GM18858 (cell line): ENCODE results near the gene KLK13.

Experiments
- ATAC-seq: cut with Tn5 transposase; IDR thresholded peaks from one replicate; pipeline ENCODE4 v1.9.1; 2021; ENCODE audit not compliant: unreplicated experiment

The KLK13 gene

DNA sequence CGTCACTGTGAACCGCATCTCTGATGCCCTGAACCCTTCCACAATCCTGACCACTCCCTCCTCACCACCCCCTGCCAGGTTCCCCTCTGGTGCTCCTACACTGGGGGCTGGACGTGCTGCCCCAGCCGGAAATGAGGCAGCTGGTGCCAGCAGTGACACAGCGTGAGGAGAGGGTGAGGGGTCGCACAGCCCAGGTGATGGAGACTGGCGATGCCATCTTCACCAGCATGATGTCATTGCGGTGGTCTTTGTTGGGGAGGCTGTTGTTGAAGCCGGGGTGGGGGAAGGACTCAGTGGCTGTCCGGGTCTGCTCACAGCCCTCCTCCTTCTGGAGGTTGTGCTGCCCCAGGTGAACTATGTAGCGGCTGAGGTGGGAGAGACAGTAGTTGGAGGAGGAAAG lies 40.9 kb downstream of the KLK13 start:
- ATAC-seq: no peak

GRCh38 chr19:51022526-51022925 lies 42.4 kb downstream of the KLK13 start:
- ATAC-seq: no peak

DNA sequence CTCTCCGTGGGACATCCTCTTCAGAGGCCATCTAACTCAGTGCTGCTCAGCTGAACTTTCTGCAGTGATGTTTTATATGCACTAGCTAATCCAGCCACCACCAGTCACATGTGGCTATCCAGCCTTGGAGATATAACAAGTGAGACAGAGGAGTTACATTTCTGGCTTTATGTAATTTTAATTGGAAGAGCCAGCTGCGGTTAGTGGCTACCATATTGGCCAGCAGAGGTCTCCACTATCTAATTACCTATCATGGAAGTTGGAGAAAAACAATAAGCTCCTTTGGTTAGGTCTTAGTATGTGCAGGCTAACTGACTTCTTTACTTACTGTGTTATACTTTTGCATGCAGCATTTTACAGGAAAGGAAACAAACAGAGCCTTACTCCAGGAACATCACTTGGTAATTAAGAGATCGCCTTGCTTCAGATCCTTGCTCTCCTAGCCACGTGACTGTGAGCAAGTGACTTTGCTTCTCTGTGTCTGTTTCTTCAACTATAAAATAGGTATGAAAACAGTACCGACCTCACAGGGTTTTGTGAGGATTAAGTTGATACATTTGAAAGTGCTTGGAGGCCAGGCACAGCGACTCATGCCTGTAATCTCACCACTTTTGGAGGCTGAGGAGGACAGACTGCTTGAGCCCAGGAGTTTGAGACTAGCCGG lies 43.8 kb downstream of the KLK13 start:
- ATAC-seq: no peak

- ATAC-seq: no peak
Measured at GRCh38 chr19:51019544-51019925, 45.4 kb downstream of the KLK13 start, which contains the start of gene KLK10. TSS of gene KLK10 (minus strand) at chr19:51019709. CDS start at chr19:51019130, 579 bp downstream.

DNA sequence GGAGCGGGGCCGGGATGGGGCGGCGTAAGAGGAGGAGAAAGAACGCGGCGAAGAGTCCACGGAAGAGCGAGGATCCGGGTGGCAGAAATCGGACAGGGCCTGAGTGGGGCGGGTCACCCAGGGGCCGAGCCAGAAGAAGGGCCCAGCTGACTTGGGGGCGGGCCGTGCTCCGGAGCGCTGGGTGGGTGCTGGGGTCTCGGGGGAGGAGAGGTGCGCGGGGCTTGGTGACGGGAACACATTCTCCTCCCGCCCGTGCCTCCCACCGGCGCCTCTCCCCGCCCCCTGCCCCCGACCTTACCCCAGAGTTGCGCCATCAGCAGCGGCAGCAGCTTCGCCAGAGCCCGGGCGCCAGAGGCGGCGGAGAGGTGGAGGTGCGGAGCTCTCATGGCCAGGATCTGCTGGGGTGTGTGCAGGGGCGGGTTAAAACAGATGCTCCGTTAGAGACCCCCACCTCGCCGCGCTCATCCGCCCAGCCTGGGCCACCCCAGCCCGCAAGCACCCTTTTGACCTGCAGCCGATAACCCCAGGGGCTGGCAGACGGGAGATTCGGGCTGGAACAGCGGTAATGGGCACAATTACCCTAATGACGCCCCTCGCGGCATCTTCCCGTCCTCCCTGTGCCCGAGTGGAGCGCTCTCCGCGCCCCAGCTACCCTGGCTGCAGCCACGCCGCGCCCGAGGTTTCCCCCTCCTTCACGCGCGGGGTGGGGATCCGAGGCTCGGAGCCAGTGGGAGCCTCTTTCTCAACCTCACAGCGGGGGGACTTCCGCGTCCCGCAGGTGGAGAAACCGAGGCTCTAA lies 45.9 kb downstream of the KLK13 start:
- ATAC-seq: no peak

GRCh38 chr19:51016798-51017683 lies 47.9 kb downstream of the KLK13 start:
- no peak for ATAC-seq

DNA sequence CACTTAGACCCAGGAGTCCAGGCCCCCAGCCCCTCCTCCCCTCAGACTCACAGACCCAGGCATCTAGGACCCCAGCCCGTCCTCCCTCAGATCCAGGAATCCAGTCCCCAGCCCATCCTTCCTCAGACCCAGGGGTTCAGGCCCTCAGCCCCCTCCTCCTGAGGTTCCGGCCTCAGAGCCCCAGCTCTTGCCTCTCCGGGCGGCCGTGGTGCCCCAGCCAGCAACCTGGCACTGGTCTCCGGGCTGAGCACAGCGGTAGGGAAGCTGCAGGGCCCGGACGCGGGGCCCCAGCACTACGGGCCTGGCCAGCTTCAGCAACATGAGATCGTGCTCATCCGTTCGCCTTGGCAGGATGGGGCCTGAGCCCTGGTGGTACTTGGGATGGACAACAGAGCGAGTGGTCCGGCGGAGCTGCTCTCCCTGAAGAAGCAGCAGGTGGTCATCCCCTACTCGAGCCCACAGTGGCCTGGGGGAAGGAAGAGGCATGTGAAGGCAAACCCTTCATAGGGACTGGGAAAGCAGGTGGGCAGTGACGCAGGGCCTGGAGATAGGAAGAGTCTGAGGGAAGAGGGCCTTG lies 49.1 kb downstream of the KLK13 start:
- no peak for ATAC-seq

GRCh38 chr19:51014242-51014641 lies 50.6 kb downstream of the KLK13 start:
- ATAC-seq: no peak

GRCh38 chr19:51012661-51013190 lies 52.2 kb downstream of the KLK13 start:
- no peak for ATAC-seq

DNA sequence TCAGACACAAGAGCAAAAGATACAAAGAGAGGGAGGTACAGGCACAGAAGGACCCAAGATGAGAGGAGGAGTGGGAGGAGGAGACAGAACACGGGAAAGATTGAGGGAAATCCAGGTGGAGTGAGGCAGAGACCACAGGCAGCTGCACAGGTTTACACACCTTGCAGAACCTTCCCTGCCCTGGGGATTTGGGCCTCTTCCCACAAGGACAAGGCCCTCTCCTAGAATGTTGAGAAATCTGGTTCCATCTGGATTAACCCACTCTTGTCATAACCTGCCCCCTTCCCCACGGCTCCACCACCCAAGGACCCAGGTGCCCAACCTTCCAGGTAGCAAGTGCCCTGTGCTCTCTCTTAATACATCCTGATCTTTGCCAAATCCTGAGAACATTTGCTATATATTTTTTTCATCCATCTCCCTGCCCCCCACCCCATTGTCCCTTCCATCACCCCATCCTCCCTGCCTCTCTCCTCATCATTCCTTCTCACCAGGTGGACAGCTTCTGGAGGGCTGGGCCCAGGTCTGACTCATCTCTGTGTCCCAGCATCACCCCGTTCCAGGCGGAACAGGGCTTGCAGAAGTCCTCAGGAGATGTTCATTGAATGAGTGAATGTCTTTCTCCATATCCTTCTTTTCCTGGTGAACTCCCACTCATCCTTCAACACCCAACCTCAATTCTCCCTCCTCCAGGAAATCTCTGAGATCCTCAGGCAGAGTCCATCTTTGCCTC lies 54.7 kb downstream of the KLK13 start:
- no peak for ATAC-seq

DNA sequence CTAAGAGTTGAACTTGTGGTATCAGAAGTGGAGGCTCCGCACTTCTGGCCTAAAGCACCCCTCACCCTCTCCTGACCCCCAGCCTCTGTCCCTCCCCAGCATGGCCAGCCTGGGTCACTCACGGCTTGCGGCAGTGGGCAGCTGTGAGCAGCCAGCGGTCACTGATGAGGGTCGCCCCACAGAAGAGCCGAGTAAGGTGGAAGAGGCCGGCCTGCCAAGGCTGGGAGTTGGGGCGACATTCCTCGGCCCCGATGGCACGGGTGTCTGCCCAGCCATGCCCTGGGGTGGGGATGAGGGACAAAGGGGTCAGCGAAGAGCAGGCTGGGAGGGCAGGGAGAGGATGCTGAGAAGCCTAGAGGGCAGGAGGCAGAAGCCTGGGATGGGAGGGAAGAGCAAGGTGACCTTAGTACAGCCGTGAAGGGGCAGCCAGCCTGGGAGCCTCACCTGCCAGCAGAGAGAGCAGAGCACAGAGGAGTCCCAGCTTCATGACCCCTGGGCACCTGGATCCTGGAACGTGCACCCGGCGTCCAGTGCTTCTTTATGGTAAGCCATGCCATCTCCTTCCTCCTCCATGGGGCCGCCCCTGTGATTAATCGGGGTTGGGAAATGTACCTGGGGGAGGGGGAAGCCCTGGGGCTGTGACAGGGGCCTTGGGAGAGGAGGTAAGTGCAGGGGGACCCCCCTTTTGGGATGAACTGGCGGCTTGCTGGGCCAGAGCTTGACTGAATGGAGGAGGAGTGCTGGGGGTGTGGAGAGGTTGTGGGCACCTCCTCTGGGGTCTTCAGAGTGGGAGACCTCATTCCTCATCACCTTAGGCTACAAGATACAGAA lies 55.6 kb downstream of the KLK13 start:
- ATAC-seq: no peak

- no peak for ATAC-seq
Measured at GRCh38 chr19:51007488-51007887, 57.4 kb downstream of the KLK13 start.

DNA sequence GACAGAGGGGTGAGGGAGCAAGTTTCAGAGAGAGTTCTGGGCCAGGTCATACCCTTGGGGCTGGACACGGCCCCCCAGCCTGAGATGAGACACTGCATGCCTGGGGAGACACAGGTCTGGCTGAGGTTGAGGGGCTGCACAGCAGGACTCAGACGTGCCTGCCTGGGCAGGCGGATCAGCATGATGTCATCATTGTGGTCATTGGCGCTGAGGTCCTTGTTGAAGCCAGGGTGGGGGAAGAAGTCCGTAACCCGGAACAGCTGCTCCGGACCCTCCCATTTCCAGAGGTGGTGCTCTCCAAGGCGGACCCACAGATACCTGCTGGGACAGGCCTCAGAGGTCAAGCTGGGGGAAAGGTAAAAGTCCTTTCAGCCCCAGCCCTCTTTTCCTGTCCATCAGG lies 58.5 kb downstream of the KLK13 start:
- no peak for ATAC-seq
